Neural progenitor cell (in vitro differentiated cells): ENCODE results near the gene CLDN9. TPM values are rescaled to one million over a fixed set of nuclear protein-coding genes. Genes with fewer than 3 reads are reported as not detected.

Experiments
- DNase-seq: peaks from one replicate; pipeline ENCODE4 v3.0.0-alpha.2; 2016; ENCODE audit warnings: low spot score
- H2AFZ ChIP-seq: fragments of 200-600 bp; sonication (generic); replicated peaks from 2 replicates; pipeline ENCODE4 v1.6.1; 2016; ENCODE audit warnings: antibody characterized with exemption
- H3F3A ChIP-seq: fragments of 200-600 bp; sonication (generic); 2 replicates; pipeline ENCODE4 v1.6.1; 2016; ENCODE audit warnings: antibody characterized with exemption, low read depth
- H3K27ac ChIP-seq: fragments of 200-600 bp; sonication (generic); 2 replicates; pipeline ENCODE4 v1.5.1; 2016; ENCODE audit warnings: mild to moderate bottlenecking
- H3K27me3 ChIP-seq: fragments of 200-600 bp; sonication (generic); 2 replicates; pipeline ENCODE4 v1.6.1; 2016; ENCODE audit warnings: mild to moderate bottlenecking, moderate library complexity
- H3K36me3 ChIP-seq: fragments of 200-600 bp; sonication (generic); 2 replicates; pipeline ENCODE4 v1.5.1; 2016
- H3K4me1 ChIP-seq: fragments of 200-600 bp; sonication (generic); 2 replicates; pipeline ENCODE4 v1.6.1; 2016; ENCODE audit warnings: mixed run types
- H3K4me2 ChIP-seq: fragments of 200-600 bp; sonication (generic); 2 replicates; pipeline ENCODE4 v1.6.1; 2016
- H3K4me3 ChIP-seq: fragments of 200-600 bp; sonication (generic); 2 replicates; pipeline ENCODE4 v1.5.1; 2016
- H3K79me2 ChIP-seq: fragments of 200-600 bp; sonication (generic); 2 replicates; pipeline ENCODE4 v1.6.1; 2016; ENCODE audit warnings: low read depth
- H3K9ac ChIP-seq: fragments of 200-600 bp; sonication (generic); 2 replicates; pipeline ENCODE4 v1.6.1; 2016
- H3K9me3 ChIP-seq: fragments of 200-600 bp; sonication (generic); 2 replicates; pipeline ENCODE4 v1.5.1; 2016; ENCODE audit warnings: low read depth
- H4K20me1 ChIP-seq: fragments of 200-600 bp; sonication (generic); 2 replicates; pipeline ENCODE4 v1.6.1; 2016; ENCODE audit warnings: low read depth
- H3K27ac Mint-ChIP-seq: 3 replicates; pipeline ENCODE4 v1.8.0; 2021; ENCODE audit warnings: mixed read lengths
- H3K27me3 Mint-ChIP-seq: 2 replicates; pipeline ENCODE4 v1.8.0; 2022; ENCODE audit warnings: low read depth, mild to moderate bottlenecking, inconsistent platforms, moderate library complexity, mixed read lengths; ENCODE audit not compliant: insufficient read depth
- H3K36me3 Mint-ChIP-seq: 3 replicates; pipeline ENCODE4 v1.8.0; 2021; ENCODE audit warnings: mixed read lengths
- H3K4me1 Mint-ChIP-seq: 3 replicates; pipeline ENCODE4 v1.8.0; 2021; ENCODE audit warnings: mixed read lengths
- H3K4me3 Mint-ChIP-seq: 3 replicates; pipeline ENCODE4 v1.8.0; 2021; ENCODE audit warnings: mild to moderate bottlenecking, moderate library complexity, mixed read lengths
- H3K9me3 Mint-ChIP-seq: 3 replicates; pipeline ENCODE4 v1.8.0; 2020; ENCODE audit warnings: mixed read lengths
- CTCF ChIP-seq: fragments of 200-600 bp; sonication (generic); IDR thresholded peaks from 2 replicates; pipeline ENCODE4 v1.5.1; 2017; ENCODE audit warnings: antibody characterized with exemption, mild to moderate bottlenecking
- EZH2 ChIP-seq: fragments of 200-600 bp; sonication (generic); IDR thresholded peaks from 2 replicates; pipeline ENCODE4 v1.6.1; 2017; ENCODE audit warnings: antibody characterized with exemption, mild to moderate bottlenecking, moderate library complexity
- EZH2phosphoT487 ChIP-seq: fragments of 200-600 bp; sonication (generic); IDR thresholded peaks from 2 replicates; pipeline ENCODE4 v1.6.1; 2017; ENCODE audit warnings: antibody characterized with exemption
- total RNA-seq: library from RNA; depleted of rRNA; stranded (reverse); fragments of >200 nt; gene quantifications from 2 replicates; pipeline ENCODE4 v1.2.3, GENCODE V29; 2015; ENCODE audit warnings: low replicate concordance

The CLDN9 gene
- total RNA-seq, 1 donor from 2014 or later = not detected

DNA sequence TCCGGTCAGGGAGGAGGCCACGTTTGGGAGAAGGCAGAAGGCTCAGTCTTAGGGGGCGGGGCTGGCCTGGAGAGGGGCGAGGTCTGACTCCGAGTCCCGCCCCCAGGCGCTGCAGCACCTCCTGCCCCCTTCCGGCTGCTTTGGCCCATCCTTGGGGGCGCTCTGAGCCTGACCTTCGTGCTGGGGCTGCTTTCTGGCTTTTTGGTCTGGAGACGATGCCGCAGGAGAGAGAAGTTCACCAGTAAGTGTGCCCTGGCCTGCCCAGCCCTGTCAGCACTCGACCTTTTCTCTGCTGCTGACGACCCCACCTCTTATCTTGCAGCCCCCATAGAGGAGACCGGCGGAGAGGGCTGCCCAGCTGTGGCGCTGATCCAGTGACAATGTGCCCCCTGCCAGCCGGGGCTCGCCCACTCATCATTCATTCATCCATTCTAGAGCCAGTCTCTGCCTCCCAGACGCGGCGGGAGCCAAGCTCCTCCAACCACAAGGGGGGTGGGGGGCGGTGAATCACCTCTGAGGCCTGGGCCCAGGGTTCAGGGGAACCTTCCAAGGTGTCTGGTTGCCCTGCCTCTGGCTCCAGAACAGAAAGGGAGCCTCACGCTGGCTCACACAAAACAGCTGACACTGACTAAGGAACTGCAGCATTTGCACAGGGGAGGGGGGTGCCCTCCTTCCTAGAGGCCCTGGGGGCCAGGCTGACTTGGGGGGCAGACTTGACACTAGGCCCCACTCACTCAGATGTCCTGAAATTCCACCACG lies 8.9 kb downstream of the CLDN9 start:
- Mint-ChIP-seq H3K27me3 (peaks cover 36% of the 10 kb centered on the region), H3K4me3 (peak overlapping the region; percentile 93), H3K27ac (peak overlapping the region; percentile 87), H3K9me3 (no peaks in the 10 kb centered on the region), H3K36me3 (peaks cover 6% of the 10 kb centered on the region), H3K4me1 (peaks cover 52% of the 10 kb centered on the region)
- H3K36me3 ChIP-seq = no peaks in the 10 kb centered on the region
- H3K27ac ChIP-seq = no peak overlapping the region
- peaks cover 26% of the 10 kb centered on the region for H3K27me3 ChIP-seq
- H3K9ac ChIP-seq = no peak overlapping the region
- H4K20me1 ChIP-seq = peaks cover 49% of the 10 kb centered on the region
- peaks cover 57% of the 10 kb centered on the region for H3F3A ChIP-seq
- TF ChIP-seq EZH2 (no peak), CTCF (peak; percentile 61)
- H3K4me3 ChIP-seq = peak overlapping the region; percentile 75
- H3K79me2 ChIP-seq = peaks cover 24% of the 10 kb centered on the region
- H3K9me3 ChIP-seq = no peaks in the 10 kb centered on the region
- peak; percentile 96 for DNase-seq
- no peak overlapping the region for H2AFZ ChIP-seq
- H3K4me1 ChIP-seq = peaks cover 21% of the 10 kb centered on the region
- H3K4me2 ChIP-seq = peak overlapping the region; percentile 84

GRCh38 chr16:3022208-3022683 lies 9.5 kb downstream of the CLDN9 start:
- Histone ChIP-seq H3K27me3 (peaks cover 22% of the 10 kb centered on the region), H3K9me3 (no peaks in the 10 kb centered on the region), H3K4me2 (peak overlapping the region; percentile 84), H3F3A (peaks cover 56% of the 10 kb centered on the region), H3K4me1 (peaks cover 18% of the 10 kb centered on the region), H3K9ac (no peak overlapping the region), H3K36me3 (no peaks in the 10 kb centered on the region), H3K79me2 (peaks cover 18% of the 10 kb centered on the region), H4K20me1 (peaks cover 48% of the 10 kb centered on the region), H3K4me3 (peak overlapping the region; percentile 75), H2AFZ (no peak overlapping the region), H3K27ac (no peak overlapping the region)
- H3K4me3 Mint-ChIP-seq = peak overlapping the region; percentile 93
- H3K36me3 Mint-ChIP-seq = peaks cover 6% of the 10 kb centered on the region
- H3K4me1 Mint-ChIP-seq = peaks cover 48% of the 10 kb centered on the region
- H3K27ac Mint-ChIP-seq = peak overlapping the region; percentile 88
- H3K27me3 Mint-ChIP-seq = peaks cover 35% of the 10 kb centered on the region
- DNase-seq = peak; percentile 81
- no peak for TF ChIP-seq CTCF
- no peak for TF ChIP-seq EZH2phosphoT487
- no peak for TF ChIP-seq EZH2
- H3K9me3 Mint-ChIP-seq = no peaks in the 10 kb centered on the region

GRCh38 chr16:3022684-3023414 lies 10.1 kb downstream of the CLDN9 start:
- peaks cover 6% of the 10 kb centered on the region for H3K36me3 Mint-ChIP-seq
- H3K4me3 Mint-ChIP-seq = peak overlapping the region; percentile 93
- Histone ChIP-seq H3K27me3 (peaks cover 17% of the 10 kb centered on the region), H3K4me3 (peak overlapping the region; percentile 75), H3K9ac (no peak overlapping the region), H3K36me3 (no peaks in the 10 kb centered on the region), H3K79me2 (peaks cover 12% of the 10 kb centered on the region), H3K27ac (no peak overlapping the region), H3K9me3 (no peaks in the 10 kb centered on the region), H3K4me1 (peaks cover 18% of the 10 kb centered on the region), H2AFZ (no peak overlapping the region), H3F3A (peaks cover 57% of the 10 kb centered on the region), H3K4me2 (peak overlapping the region; percentile 84), H4K20me1 (peaks cover 51% of the 10 kb centered on the region)
- H3K9me3 Mint-ChIP-seq = no peaks in the 10 kb centered on the region
- H3K27ac Mint-ChIP-seq = peak overlapping the region; percentile 88
- H3K4me1 Mint-ChIP-seq = peaks cover 50% of the 10 kb centered on the region
- no peak for TF ChIP-seq EZH2phosphoT487
- no peak for TF ChIP-seq EZH2
- no peak for TF ChIP-seq CTCF
- H3K27me3 Mint-ChIP-seq = peaks cover 35% of the 10 kb centered on the region
- DNase-seq = no peak
